Right cardiac atrium (tissue), 5 donors: Measurements from ENCODE around the gene ALK. TPM values are rescaled to one million over a fixed set of nuclear protein-coding genes. Genes with fewer than 3 reads are reported as not detected.

Source experiments
- ATAC-seq, 2 donors: fragments of 200-7000 bp; cut with Tn5 transposase; one replicate each; pipeline versions ENCODE4 v1.8.0 to v1.9.1; 2020; ENCODE audit warnings: moderate library complexity in 2 of 2, mild to moderate bottlenecking in 1 of 2
- DNase-seq, 3 donors: peaks; one replicate each; pipeline ENCODE4 v3.0.0-alpha.2; 2020
- H3K27ac ChIP-seq: one replicate; pipeline ENCODE4 v1.5.1; 2013; ENCODE audit warnings: mild to moderate bottlenecking, low read length, control low read depth, moderate library complexity
- H3K27me3 ChIP-seq: one replicate; pipeline ENCODE4 v1.6.1; 2013; ENCODE audit not compliant: control insufficient read depth, insufficient read depth
- H3K4me1 ChIP-seq: one replicate; pipeline ENCODE4 v1.6.1; 2013; ENCODE audit warnings: low read length; ENCODE audit not compliant: control insufficient read depth, insufficient read depth
- H3K4me3 ChIP-seq: one replicate; pipeline ENCODE4 v1.5.1; 2013; ENCODE audit warnings: low read length, control low read depth
- H3K9me3 ChIP-seq: one replicate; pipeline ENCODE4 v1.6.1; 2013; ENCODE audit warnings: low read length; ENCODE audit not compliant: control insufficient read depth
- WGBS: extraction: QIAGEN DNeasy Blood & Tissue Kit; methylation state at CpG from one replicate; pipeline ENCODE4 v1.1.7; 2013; 5-methylcytosine and 5-hydroxymethylcytosine counted together
- intact Hi-C, 4 donors: fragments of 100-400 bp; cut with DNase I; formaldehyde crosslinking; loops; one replicate each; pipeline versions ENCODE4 v1.11.0 to v1.14.0; 2022 to 2023
- polyA plus RNA-seq: library from polyadenylated mRNA; stranded (reverse); fragments of 200-250 nt; gene quantifications from one replicate; pipeline ENCODE4 v1.2.3, GENCODE V29; 2013
- total RNA-seq, 4 donors: library from RNA; stranded (reverse); fragmentation: NEBNext Ultra II Directional; extraction: Animal tissue kit (Norgen Biotek cat#: 25700); gene quantifications; one replicate each; pipeline ENCODE4 v1.2.1, GENCODE V29; 2021
- donor health status: healthy with polysubstance abuse.
- donor health status: DM: no; HTN: yes; CAD: no.
- donor health status: DM: no; HTN: no; CAD: no.
- donor health status: DM: no; HTN: yes; CAD: no; lungs with severe emphysema.
- donor health status: DM: yes; HTN: yes; CAD: no.

The ALK gene
- total and polyA plus RNA-seq, 5 donors: 0.05 to 0.17 (median 0.10) TPM; not detected in 1

GRCh38 chr2:29448096-29448688 lies 473.2 kb downstream of the ALK start:
- H3K4me3 ChIP-seq: no peak overlapping the region
- H3K27ac ChIP-seq: no peak overlapping the region
- ATAC-seq (no peak), DNase-seq (no peak)
- no peaks in the 10 kb centered on the region for H3K9me3 ChIP-seq
- no peaks in the 10 kb centered on the region for H3K4me1 ChIP-seq
- intact Hi-C loops: no loop called here
- WGBS: 76% methylated on average over 8 of the region's 8 CpGs
- peaks cover 2% of the 10 kb centered on the region for H3K27me3 ChIP-seq

GRCh38 chr2:29447513-29447912 lies 473.9 kb downstream of the ALK start:
- no peak overlapping the region for H3K4me3 ChIP-seq
- DNase-seq (no peak), ATAC-seq (no peak)
- H3K4me1 ChIP-seq: no peaks in the 10 kb centered on the region
- no peaks in the 10 kb centered on the region for H3K9me3 ChIP-seq
- no peak overlapping the region for H3K27ac ChIP-seq
- peaks cover 2% of the 10 kb centered on the region for H3K27me3 ChIP-seq
- intact Hi-C loops: no loop called here
- 79% methylated on average over 4 of the region's 4 CpGs for WGBS

GRCh38 chr2:29446847-29447246 lies 474.5 kb downstream of the ALK start:
- 71% methylated on average over 4 of the region's 4 CpGs for WGBS
- H3K4me1 ChIP-seq: no peaks in the 10 kb centered on the region
- intact Hi-C loops: no loop called here
- H3K27me3 ChIP-seq: peaks cover 2% of the 10 kb centered on the region
- no peak for DNase-seq
- no peak overlapping the region for H3K27ac ChIP-seq
- H3K9me3 ChIP-seq: no peaks in the 10 kb centered on the region
- no peak overlapping the region for H3K4me3 ChIP-seq
- ATAC-seq: no peak

GRCh38 chr2:29444150-29444549 lies 477.2 kb downstream of the ALK start:
- no peak overlapping the region for H3K4me3 ChIP-seq
- no peak overlapping the region for H3K27ac ChIP-seq
- H3K9me3 ChIP-seq: no peaks in the 10 kb centered on the region
- intact Hi-C loops: no loop called here
- ATAC-seq: no peak
- H3K4me1 ChIP-seq: no peaks in the 10 kb centered on the region
- peaks cover 2% of the 10 kb centered on the region for H3K27me3 ChIP-seq
- DNase-seq: no peak
- 87% methylated on average over 3 of the region's 3 CpGs for WGBS

- Histone ChIP-seq H3K4me3 (no peak overlapping the region), H3K27ac (no peak overlapping the region), H3K27me3 (peaks cover 2% of the 10 kb centered on the region), H3K4me1 (no peaks in the 10 kb centered on the region), H3K9me3 (no peaks in the 10 kb centered on the region)
- WGBS: 29% methylated on average over 4 of the region's 4 CpGs
- intact Hi-C loops: no loop called here
- DNase-seq (no peak), ATAC-seq (no peak)
Measured at GRCh38 chr2:29443627-29444026, 477.8 kb downstream of the ALK start.

GRCh38 chr2:29443151-29443550 lies 478.2 kb downstream of the ALK start:
- 67% methylated on average over 4 of the region's 4 CpGs for WGBS
- DNase-seq (no peak), ATAC-seq (no peak)
- intact Hi-C loops: no loop called here
- no peaks in the 10 kb centered on the region for H3K4me1 ChIP-seq
- no peak overlapping the region for H3K27ac ChIP-seq
- peaks cover 2% of the 10 kb centered on the region for H3K27me3 ChIP-seq
- H3K4me3 ChIP-seq: no peak overlapping the region
- no peaks in the 10 kb centered on the region for H3K9me3 ChIP-seq

- WGBS: 87% methylated on average over 6 of the region's 6 CpGs
- ATAC-seq: no peak
- Histone ChIP-seq H3K4me1 (no peaks in the 10 kb centered on the region), H3K4me3 (no peak overlapping the region), H3K9me3 (no peaks in the 10 kb centered on the region), H3K27me3 (peaks cover 2% of the 10 kb centered on the region), H3K27ac (no peak overlapping the region)
- no peak for DNase-seq
- intact Hi-C loops: no loop called here
Measured at GRCh38 chr2:29440921-29441623, 480.3 kb downstream of the ALK start.

GRCh38 chr2:29433920-29434319 lies 487.5 kb downstream of the ALK start:
- no peak overlapping the region for H3K27ac ChIP-seq
- no peaks in the 10 kb centered on the region for H3K27me3 ChIP-seq
- intact Hi-C loops: no loop called here
- no peak for ATAC-seq
- H3K4me1 ChIP-seq: no peaks in the 10 kb centered on the region
- DNase-seq: no peak
- WGBS: 90% methylated on average over 3 of the region's 3 CpGs
- H3K9me3 ChIP-seq: no peaks in the 10 kb centered on the region
- H3K4me3 ChIP-seq: no peak overlapping the region

- Histone ChIP-seq H3K27me3 (no peaks in the 10 kb centered on the region), H3K27ac (no peak overlapping the region), H3K4me1 (no peaks in the 10 kb centered on the region), H3K9me3 (no peaks in the 10 kb centered on the region), H3K4me3 (no peak overlapping the region)
- whole genome bisulfite sequencing: 78% methylated on average over 2 of the region's 2 CpGs
- ATAC-seq: no peak
- DNase-seq: no peak
- intact Hi-C loops: no loop called here
Measured at GRCh38 chr2:29433128-29433527, 488.3 kb downstream of the ALK start.

- Histone ChIP-seq H3K27me3 (no peaks in the 10 kb centered on the region), H3K4me3 (no peak overlapping the region), H3K9me3 (no peaks in the 10 kb centered on the region), H3K4me1 (no peaks in the 10 kb centered on the region), H3K27ac (no peak overlapping the region)
- intact Hi-C loops: no loop called here
- no peak for DNase-seq
- WGBS: 95% methylated on average over 1 of the region's 1 CpG
- no peak for ATAC-seq
Measured at GRCh38 chr2:29431485-29431884, 489.9 kb downstream of the ALK start.

- Histone ChIP-seq H3K4me3 (no peak overlapping the region), H3K27me3 (peaks cover 2% of the 10 kb centered on the region), H3K27ac (no peak overlapping the region), H3K4me1 (no peaks in the 10 kb centered on the region), H3K9me3 (no peaks in the 10 kb centered on the region)
- DNase-seq (no peak), ATAC-seq (no peak)
- 52% methylated on average over 4 of the region's 4 CpGs for WGBS
- intact Hi-C loops: no loop called here
Measured at GRCh38 chr2:29430382-29431112, 490.8 kb downstream of the ALK start.
